Suppressor macrophage (primary cell): ENCODE results near the gene ATP6V1F.

Source experiments
- DNase-seq, 4 experiments: peaks; one replicate each; pipeline ENCODE4 v3.0.0-alpha.2; 2020 to 2022

Gene ATP6V1F

GRCh38 chr7:128849156-128849515 is 13.5 kb upstream of the ATP6V1F start:
- no peak for DNase-seq

- DNase-seq = no peak
Observed at GRCh38 chr7:128849804-128850490, 12.7 kb upstream of the ATP6V1F start.

- DNase-seq = no peak
Observed at GRCh38 chr7:128852537-128853254, 10.0 kb upstream of the ATP6V1F start.

- no peak for DNase-seq
Observed at GRCh38 chr7:128853799-128854198, 8.9 kb upstream of the ATP6V1F start.

GRCh38 chr7:128854396-128854795 is 8.3 kb upstream of the ATP6V1F start:
- no peak for DNase-seq

GRCh38 chr7:128855559-128855958 is 7.1 kb upstream of the ATP6V1F start:
- no peak for DNase-seq

GRCh38 chr7:128856001-128856718 is 6.5 kb upstream of the ATP6V1F start:
- no peak for DNase-seq

- no peak for DNase-seq
Observed at GRCh38 chr7:128858380-128859231, 4.0 kb upstream of the ATP6V1F start.

- DNase-seq = peak in 2 of 4 experiments; percentile 13 to 25
Observed at GRCh38 chr7:128859232-128860157, 3.2 kb upstream of the ATP6V1F start.

GRCh38 chr7:128860158-128861073 is 2.2 kb upstream of the ATP6V1F start:
- no peak for DNase-seq

- no peak for DNase-seq
Observed at GRCh38 chr7:128861957-128862570, 592 bp upstream of the ATP6V1F start.

- peak; percentile 59 to 69 (median 66) for DNase-seq
Observed at GRCh38 chr7:128863433-128863989, 855 bp downstream of the ATP6V1F start.

- no peak for DNase-seq
Observed at GRCh38 chr7:128865303-128865702, 2.6 kb downstream of the ATP6V1F start.

GRCh38 chr7:128865996-128866877 is 3.6 kb downstream of the ATP6V1F start:
- no peak for DNase-seq

- no peak for DNase-seq
Observed at GRCh38 chr7:128867241-128867640, 4.6 kb downstream of the ATP6V1F start.

GRCh38 chr7:128867842-128868623 is 5.4 kb downstream of the ATP6V1F start:
- peak in 1 of 4 experiments; percentile 23 for DNase-seq

- peak in 2 of 4 experiments; percentile 36 to 43 for DNase-seq
Observed at GRCh38 chr7:128868624-128869137, 6.0 kb downstream of the ATP6V1F start.
